Superior temporal gyrus (tissue), 1 donor: Measurements from ENCODE around the gene PDIA2.

Experiments
- DNase-seq: peaks from one replicate; pipeline ENCODE4 v3.0.0-alpha.2; 2016; ENCODE audit errors: extremely low spot score

PDIA2 gene

GRCh38 chr16:297832-298231, 14.9 kb downstream of the PDIA2 start:
- no peak for DNase-seq

GRCh38 chr16:301235-301634, 18.3 kb downstream of the PDIA2 start:
- DNase-seq: no peak

GRCh38 chr16:301950-302349, 19.0 kb downstream of the PDIA2 start:
- DNase-seq: no peak

GRCh38 chr16:303760-304505, 21.0 kb downstream of the PDIA2 start:
- no peak for DNase-seq

- DNase-seq: peak; percentile 34
Measured at GRCh38 chr16:305916-306626, 23.1 kb downstream of the PDIA2 start.

- DNase-seq: no peak
Measured at GRCh38 chr16:306911-307370, 24.0 kb downstream of the PDIA2 start.

GRCh38 chr16:307691-308312, 24.8 kb downstream of the PDIA2 start:
- DNase-seq: no peak

GRCh38 chr16:309476-309875, 26.5 kb downstream of the PDIA2 start:
- DNase-seq: no peak

GRCh38 chr16:311725-312124, 28.8 kb downstream of the PDIA2 start:
- DNase-seq: no peak

- DNase-seq: no peak
Measured at GRCh38 chr16:314351-314750, 31.4 kb downstream of the PDIA2 start.

- peak; percentile 13 for DNase-seq
Measured at GRCh38 chr16:314795-315299, 31.9 kb downstream of the PDIA2 start.

- DNase-seq: no peak
Measured at GRCh38 chr16:316741-317464, 33.9 kb downstream of the PDIA2 start.

- no peak for DNase-seq
Measured at GRCh38 chr16:317583-317982, 34.6 kb downstream of the PDIA2 start.

GRCh38 chr16:318628-319027, 35.7 kb downstream of the PDIA2 start:
- DNase-seq: no peak

GRCh38 chr16:320206-320605, 37.2 kb downstream of the PDIA2 start:
- DNase-seq: no peak

- DNase-seq: no peak
Measured at GRCh38 chr16:321532-321931, 38.6 kb downstream of the PDIA2 start.

GRCh38 chr16:322476-323143, 39.6 kb downstream of the PDIA2 start:
- DNase-seq: no peak

GRCh38 chr16:324201-324450, 41.2 kb downstream of the PDIA2 start:
- DNase-seq: no peak

GRCh38 chr16:324451-325334, 41.7 kb downstream of the PDIA2 start:
- no peak for DNase-seq

GRCh38 chr16:325375-326145, 42.6 kb downstream of the PDIA2 start:
- DNase-seq: no peak
